ENCODE measurements around the gene HS6ST2.

DNA sequence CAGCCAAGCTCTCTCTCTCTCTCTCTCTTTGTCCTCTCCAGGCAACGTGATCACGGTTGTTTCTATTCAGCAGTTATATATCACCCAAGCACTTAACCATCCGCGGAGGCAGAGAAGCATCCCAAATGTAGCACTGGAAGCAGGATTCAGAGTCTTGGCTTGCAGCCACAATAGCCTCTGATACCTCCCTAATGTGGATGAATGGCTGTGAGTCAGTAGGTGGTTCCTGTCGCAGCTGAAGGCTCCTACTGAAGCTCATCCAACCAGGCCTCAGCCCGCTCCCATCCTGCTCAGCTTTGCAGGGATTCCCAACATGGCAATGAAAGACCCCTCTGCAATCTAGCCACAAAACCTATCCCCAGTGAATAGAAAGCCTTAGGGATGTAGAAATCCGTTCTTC, 5.1 kb downstream of the HS6ST2 start:
- TF ChIP-seq EP300 (IDR thresholded peaks at IDR 0.05; ENCODE audit: borderline replicate concordance in 1 of 2, low read depth in 1 of 2, low read length in 1 of 2) (no peak), MAX (IDR thresholded peaks at IDR 0.05; ENCODE audit: low read depth) (no peak), USF1 (IDR thresholded peaks at IDR 0.05; ENCODE audit: borderline replicate concordance, low read depth) (no peak), TAF1 (IDR thresholded peaks at IDR 0.05; ENCODE audit: borderline replicate concordance, low read depth, low read length) (no peak), EZH2phosphoT487 (IDR thresholded peaks at IDR 0.05; ENCODE audit: borderline replicate concordance, low read depth) (no peak)
- TF ChIP-seq, protein P1, sequence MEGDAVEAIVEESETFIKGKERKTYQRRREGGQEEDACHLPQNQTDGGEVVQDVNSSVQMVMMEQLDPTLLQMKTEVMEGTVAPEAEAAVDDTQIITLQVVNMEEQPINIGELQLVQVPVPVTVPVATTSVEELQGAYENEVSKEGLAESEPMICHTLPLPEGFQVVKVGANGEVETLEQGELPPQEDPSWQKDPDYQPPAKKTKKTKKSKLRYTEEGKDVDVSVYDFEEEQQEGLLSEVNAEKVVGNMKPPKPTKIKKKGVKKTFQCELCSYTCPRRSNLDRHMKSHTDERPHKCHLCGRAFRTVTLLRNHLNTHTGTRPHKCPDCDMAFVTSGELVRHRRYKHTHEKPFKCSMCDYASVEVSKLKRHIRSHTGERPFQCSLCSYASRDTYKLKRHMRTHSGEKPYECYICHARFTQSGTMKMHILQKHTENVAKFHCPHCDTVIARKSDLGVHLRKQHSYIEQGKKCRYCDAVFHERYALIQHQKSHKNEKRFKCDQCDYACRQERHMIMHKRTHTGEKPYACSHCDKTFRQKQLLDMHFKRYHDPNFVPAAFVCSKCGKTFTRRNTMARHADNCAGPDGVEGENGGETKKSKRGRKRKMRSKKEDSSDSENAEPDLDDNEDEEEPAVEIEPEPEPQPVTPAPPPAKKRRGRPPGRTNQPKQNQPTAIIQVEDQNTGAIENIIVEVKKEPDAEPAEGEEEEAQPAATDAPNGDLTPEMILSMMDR (IDR thresholded peaks at IDR 0.05) = no peak

All from SK-N-SH (cell line).